ENCODE data around the gene RPS3.

Gene RPS3

GRCh38 chr11:75449271-75449670 is 50.0 kb downstream of the RPS3 start:
- TF ChIP-seq, protein P1, sequence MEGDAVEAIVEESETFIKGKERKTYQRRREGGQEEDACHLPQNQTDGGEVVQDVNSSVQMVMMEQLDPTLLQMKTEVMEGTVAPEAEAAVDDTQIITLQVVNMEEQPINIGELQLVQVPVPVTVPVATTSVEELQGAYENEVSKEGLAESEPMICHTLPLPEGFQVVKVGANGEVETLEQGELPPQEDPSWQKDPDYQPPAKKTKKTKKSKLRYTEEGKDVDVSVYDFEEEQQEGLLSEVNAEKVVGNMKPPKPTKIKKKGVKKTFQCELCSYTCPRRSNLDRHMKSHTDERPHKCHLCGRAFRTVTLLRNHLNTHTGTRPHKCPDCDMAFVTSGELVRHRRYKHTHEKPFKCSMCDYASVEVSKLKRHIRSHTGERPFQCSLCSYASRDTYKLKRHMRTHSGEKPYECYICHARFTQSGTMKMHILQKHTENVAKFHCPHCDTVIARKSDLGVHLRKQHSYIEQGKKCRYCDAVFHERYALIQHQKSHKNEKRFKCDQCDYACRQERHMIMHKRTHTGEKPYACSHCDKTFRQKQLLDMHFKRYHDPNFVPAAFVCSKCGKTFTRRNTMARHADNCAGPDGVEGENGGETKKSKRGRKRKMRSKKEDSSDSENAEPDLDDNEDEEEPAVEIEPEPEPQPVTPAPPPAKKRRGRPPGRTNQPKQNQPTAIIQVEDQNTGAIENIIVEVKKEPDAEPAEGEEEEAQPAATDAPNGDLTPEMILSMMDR (IDR thresholded peaks at IDR 0.05; ENCODE audit: low read depth, low read length, missing control alignments): no peak
- no peak overlapping the region for H3K4me3 ChIP-seq (ENCODE audit: low read depth, low read length)
- DNase-seq (ENCODE audit: low read depth): no peak

DNA sequence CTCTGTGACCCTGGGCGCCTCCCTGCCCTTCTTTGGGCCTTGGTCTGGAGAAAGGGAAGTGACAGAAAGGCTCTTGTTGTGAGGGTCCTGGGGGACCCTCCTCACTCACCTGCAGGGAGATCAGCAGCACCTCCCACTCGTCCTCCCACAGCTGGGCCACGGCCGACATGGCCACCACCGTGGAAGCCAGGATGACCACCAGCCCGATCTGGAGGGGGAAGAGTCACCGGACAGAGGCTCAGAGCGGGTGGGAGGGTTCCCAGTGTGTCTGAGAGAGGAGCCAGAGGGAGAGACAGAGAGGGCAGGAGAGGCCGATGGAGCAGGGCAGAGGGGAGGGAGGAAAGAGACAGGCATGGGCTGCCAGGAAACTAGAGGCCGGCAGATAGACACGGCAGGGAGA is 50.5 kb downstream of the RPS3 start:
- no peak overlapping the region for H3K4me3 ChIP-seq (ENCODE audit: low read depth, low read length)
- no peak for DNase-seq (ENCODE audit: low read depth)
- TF ChIP-seq, protein P1 (IDR thresholded peaks at IDR 0.05; ENCODE audit: low read depth, low read length, missing control alignments): no peak

GRCh38 chr11:75450236-75450635 is 50.9 kb downstream of the RPS3 start:
- H3K4me3 ChIP-seq (ENCODE audit: low read depth, low read length): no peak overlapping the region
- DNase-seq (ENCODE audit: low read depth): no peak
- TF ChIP-seq, protein P1 (IDR thresholded peaks at IDR 0.05; ENCODE audit: low read depth, low read length, missing control alignments): no peak

GRCh38 chr11:75450826-75451821 is 51.8 kb downstream of the RPS3 start:
- TF ChIP-seq, protein P1 (IDR thresholded peaks at IDR 0.05; ENCODE audit: low read depth, low read length, missing control alignments): peak; percentile 75
- no peak overlapping the region for H3K4me3 ChIP-seq (ENCODE audit: low read depth, low read length)
- no peak for DNase-seq (ENCODE audit: low read depth)

DNA sequence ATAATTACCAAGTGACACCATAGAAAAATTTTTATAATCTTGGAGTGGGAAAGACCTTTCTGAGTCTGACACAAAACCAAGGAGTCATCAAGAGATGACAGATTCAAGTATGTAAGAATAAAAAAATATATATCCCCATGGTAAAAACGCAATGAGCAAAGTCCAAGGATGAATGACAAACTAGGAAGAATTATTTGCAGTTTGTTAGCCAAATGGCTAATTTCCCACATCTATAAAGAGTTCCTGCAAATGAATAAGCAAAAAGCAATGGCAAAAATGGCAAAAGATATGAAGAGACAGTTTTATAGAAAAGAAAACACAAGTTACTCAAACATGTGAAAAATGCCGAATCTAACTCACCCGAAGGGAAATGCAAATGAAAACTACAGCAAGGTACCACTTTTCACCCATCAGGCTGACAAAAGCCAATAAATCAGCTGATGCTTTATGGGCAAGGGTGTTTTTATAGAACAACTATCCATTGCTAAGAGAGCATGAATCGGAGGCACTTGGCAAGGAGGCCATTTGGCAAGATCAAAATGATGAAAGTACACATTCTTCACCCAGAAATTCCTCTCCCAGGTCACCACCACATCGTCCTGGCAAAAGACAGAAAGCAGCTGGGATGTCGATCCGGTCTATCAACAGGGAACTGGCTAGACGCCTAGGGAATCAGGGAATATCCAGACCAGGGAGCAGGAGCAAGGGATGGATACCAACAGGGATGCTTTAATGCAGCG is 54.8 kb downstream of the RPS3 start:
- no peak for DNase-seq (ENCODE audit: low read depth)
- no peak overlapping the region for H3K4me3 ChIP-seq (ENCODE audit: low read depth, low read length)
- TF ChIP-seq, protein P1 (IDR thresholded peaks at IDR 0.05; ENCODE audit: low read depth, low read length, missing control alignments): no peak

DNA sequence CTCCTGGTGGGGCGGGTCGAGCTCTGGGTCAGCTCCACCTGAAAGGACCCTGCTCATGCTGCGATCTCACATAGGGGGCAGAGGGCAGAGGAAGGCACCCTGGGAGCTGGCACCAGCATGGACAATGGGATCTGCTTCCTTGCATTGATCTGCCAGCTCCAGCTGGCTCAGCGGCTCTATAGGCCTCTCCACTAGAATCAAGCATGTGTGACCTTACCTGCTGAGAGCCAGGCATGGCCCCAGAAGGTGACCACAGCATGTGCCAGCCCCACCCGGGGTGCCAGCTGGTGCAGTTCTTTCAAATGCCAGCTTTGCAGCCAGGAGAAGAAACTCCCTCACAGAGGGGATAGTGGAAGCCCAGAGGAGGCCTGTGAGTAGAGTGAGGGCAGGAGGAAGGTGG is 55.7 kb downstream of the RPS3 start:
- no peak overlapping the region for H3K4me3 ChIP-seq (ENCODE audit: low read depth, low read length)
- DNase-seq (ENCODE audit: low read depth): no peak
- TF ChIP-seq, protein P1 (IDR thresholded peaks at IDR 0.05; ENCODE audit: low read depth, low read length, missing control alignments): no peak
